GM23248 (cell line): ENCODE results near the gene COL27A1. TPM values are rescaled to one million over a fixed set of nuclear protein-coding genes. Genes with fewer than 3 reads are reported as not detected.

Experiments
- DNase-seq: peaks from one replicate; pipeline ENCODE4 v3.0.0-alpha.2; 2015
- H2AFZ ChIP-seq: fragments of 200-600 bp; sonication (generic); 2 replicates; pipeline ENCODE4 v1.6.1; 2016; ENCODE audit warnings: antibody characterized with exemption
- H3F3A ChIP-seq: fragments of 200-600 bp; sonication (generic); 2 replicates; pipeline ENCODE4 v1.6.1; 2016; ENCODE audit warnings: mild to moderate bottlenecking, antibody characterized with exemption, mixed run types; ENCODE audit not compliant: insufficient read depth
- H3K27ac ChIP-seq: fragments of 200-600 bp; sonication (generic); 2 replicates; pipeline ENCODE4 v1.5.1; 2016; ENCODE audit warnings: mild to moderate bottlenecking
- H3K27me3 ChIP-seq: fragments of 200-600 bp; sonication (generic); replicated peaks from 2 replicates; pipeline ENCODE4 v1.6.1; 2016; ENCODE audit warnings: mild to moderate bottlenecking; ENCODE audit not compliant: insufficient read depth
- H3K36me3 ChIP-seq: fragments of 200-600 bp; sonication (generic); 2 replicates; pipeline ENCODE4 v1.6.1; 2016; ENCODE audit warnings: low read depth, mild to moderate bottlenecking
- H3K4me1 ChIP-seq: fragments of 200-600 bp; sonication (generic); 2 replicates; pipeline ENCODE4 v1.6.1; 2016; ENCODE audit warnings: mild to moderate bottlenecking; ENCODE audit not compliant: insufficient read depth
- H3K4me2 ChIP-seq: fragments of 200-600 bp; sonication (generic); one replicate; pipeline ENCODE4 v1.6.1; 2016; ENCODE audit warnings: mild to moderate bottlenecking; ENCODE audit not compliant: unreplicated experiment
- H3K4me3 ChIP-seq: fragments of 200-600 bp; sonication (generic); 2 replicates; pipeline ENCODE4 v1.5.1; 2016; ENCODE audit warnings: mild to moderate bottlenecking
- H3K79me2 ChIP-seq: fragments of 200-600 bp; sonication (generic); 2 replicates; pipeline ENCODE4 v1.6.1; 2016; ENCODE audit warnings: mild to moderate bottlenecking; ENCODE audit not compliant: insufficient read depth
- H3K9ac ChIP-seq: fragments of 200-600 bp; sonication (generic); 2 replicates; pipeline ENCODE4 v1.6.1; 2016; ENCODE audit warnings: mild to moderate bottlenecking
- H3K9me2 ChIP-seq: fragments of 200-600 bp; sonication (generic); 2 replicates; pipeline ENCODE4 v1.6.1; 2016; ENCODE audit warnings: mixed run types, mild to moderate bottlenecking, moderate library complexity; ENCODE audit not compliant: insufficient read depth
- H3K9me3 ChIP-seq: fragments of 200-600 bp; sonication (generic); one replicate; pipeline ENCODE4 v1.6.1; 2017; ENCODE audit warnings: low read depth
- H4K20me1 ChIP-seq: fragments of 200-600 bp; sonication (generic); 2 replicates; pipeline ENCODE4 v1.6.0; 2016; ENCODE audit not compliant: insufficient read depth
- EZH2 ChIP-seq: fragments of 200-600 bp; sonication (generic); IDR thresholded peaks from 2 replicates; pipeline ENCODE4 v1.6.1; 2018; ENCODE audit warnings: antibody characterized with exemption, mild to moderate bottlenecking; ENCODE audit not compliant: insufficient read depth, poor library complexity, severe bottlenecking
- EZH2phosphoT487 ChIP-seq: fragments of 200-600 bp; sonication (generic); IDR thresholded peaks from 2 replicates; pipeline ENCODE4 v1.6.1; 2018; ENCODE audit warnings: antibody characterized with exemption, moderate library complexity, mild to moderate bottlenecking, low read depth; ENCODE audit not compliant: insufficient read depth
- WGBS, 2 experiments: methylation state at CpG; one replicate each; pipeline ENCODE4 v1.1.6; 2015 to 2017; ENCODE audit warnings: low lambda C conversion rate in 2 of 2, low coverage in 1 of 2; ENCODE audit errors: missing lambda C conversion rate in 2 of 2; 5-methylcytosine and 5-hydroxymethylcytosine counted together
- in situ Hi-C: fragments of 300-500 bp; cut with MboI; formaldehyde crosslinking; loops from 2 replicates; pipeline ENCODE4 v1.15.0; 2020
- polyA plus RNA-seq: library from polyadenylated mRNA; unstranded; fragments of >200 nt; fragmentation: Nextera tagmentation; extraction: Ambion mirVana; gene quantifications from 2 replicates; pipeline ENCODE4 v1.2.1, GENCODE V29; 2016
- total RNA-seq: library from RNA; depleted of rRNA; stranded (reverse); fragments of >200 nt; shearing (Covaris generic); gene quantifications from 2 replicates; pipeline ENCODE4 v1.2.3, GENCODE V29; 2014

The COL27A1 gene
- total and polyA plus RNA-seq, 2 experiments from 2014 or later: 1.6 to 2.3 TPM

DNA sequence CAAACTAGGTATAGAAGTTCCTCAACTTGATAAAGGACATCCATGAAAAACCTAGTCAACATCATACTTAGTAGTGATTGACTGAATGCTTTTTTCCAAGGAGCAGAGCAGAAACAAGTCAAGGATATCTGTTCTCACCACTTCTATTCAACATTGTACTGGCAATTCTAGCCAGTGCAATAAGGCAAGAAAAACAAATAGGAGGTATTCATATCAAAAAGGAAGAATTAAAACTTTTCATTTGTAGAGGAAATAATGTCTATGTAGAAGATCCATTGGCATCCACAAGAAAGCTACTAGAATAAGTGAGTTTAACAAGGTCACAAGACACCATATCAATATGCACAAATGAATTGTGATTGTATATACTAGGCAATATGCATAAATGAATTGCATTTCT, 139.3 kb downstream of the COL27A1 start:
- Histone ChIP-seq H3K9ac (no peak overlapping the region), H3K4me3 (no peak overlapping the region), H3K9me2 (no peaks in the 10 kb centered on the region), H2AFZ (no peak overlapping the region), H3K36me3 (peaks cover 33% of the 10 kb centered on the region), H3K79me2 (no peaks in the 10 kb centered on the region), H3K27ac (no peak overlapping the region), H3F3A (no peaks in the 10 kb centered on the region; the same call in 1 of the 2 replicates), H3K4me1 (no peaks in the 10 kb centered on the region), H3K9me3 (no peaks in the 10 kb centered on the region), H3K27me3 (no peaks in the 10 kb centered on the region), H3K4me2 (no peak overlapping the region), H4K20me1 (no peaks in the 10 kb centered on the region)
- in situ Hi-C loops: no loop called here
- DNase-seq: no peak
- no peak for TF ChIP-seq EZH2phosphoT487
- no peak for TF ChIP-seq EZH2

DNA sequence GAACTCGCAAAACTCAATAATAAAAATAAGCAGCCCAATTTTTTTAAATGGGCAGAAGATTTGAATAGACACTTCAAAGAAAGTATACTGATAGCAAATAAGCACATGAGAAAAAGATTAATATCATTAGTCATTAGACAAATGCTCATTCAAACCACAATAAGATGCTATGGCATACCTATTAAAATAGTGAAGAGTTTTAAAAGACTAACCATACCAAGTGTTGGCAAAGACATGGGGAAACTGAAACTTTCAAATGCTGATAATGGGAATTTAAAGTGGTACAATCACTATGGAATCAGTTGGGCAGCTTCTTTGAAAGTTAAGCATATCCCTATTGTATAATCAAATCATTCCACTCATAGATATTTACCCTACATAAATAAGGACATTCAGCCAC, 141.0 kb downstream of the COL27A1 start:
- DNase-seq: no peak
- H3F3A ChIP-seq: no peaks in the 10 kb centered on the region; the same call in 1 of the 2 replicates
- no peak overlapping the region for H3K4me3 ChIP-seq
- H3K9me3 ChIP-seq: no peaks in the 10 kb centered on the region
- H2AFZ ChIP-seq: no peak overlapping the region
- WGBS, 2 experiments: 91 to 96% methylated on average over 1 of the region's 1 CpG
- H3K36me3 ChIP-seq: peaks cover 33% of the 10 kb centered on the region
- no peaks in the 10 kb centered on the region for H3K79me2 ChIP-seq
- in situ Hi-C loops: no loop called here
- H3K9ac ChIP-seq: no peak overlapping the region
- no peaks in the 10 kb centered on the region for H3K4me1 ChIP-seq
- H3K9me2 ChIP-seq: no peaks in the 10 kb centered on the region
- TF ChIP-seq EZH2 (no peak), EZH2phosphoT487 (no peak)
- no peaks in the 10 kb centered on the region for H3K27me3 ChIP-seq
- H3K4me2 ChIP-seq: no peak overlapping the region
- no peak overlapping the region for H3K27ac ChIP-seq
- H4K20me1 ChIP-seq: no peaks in the 10 kb centered on the region

DNA sequence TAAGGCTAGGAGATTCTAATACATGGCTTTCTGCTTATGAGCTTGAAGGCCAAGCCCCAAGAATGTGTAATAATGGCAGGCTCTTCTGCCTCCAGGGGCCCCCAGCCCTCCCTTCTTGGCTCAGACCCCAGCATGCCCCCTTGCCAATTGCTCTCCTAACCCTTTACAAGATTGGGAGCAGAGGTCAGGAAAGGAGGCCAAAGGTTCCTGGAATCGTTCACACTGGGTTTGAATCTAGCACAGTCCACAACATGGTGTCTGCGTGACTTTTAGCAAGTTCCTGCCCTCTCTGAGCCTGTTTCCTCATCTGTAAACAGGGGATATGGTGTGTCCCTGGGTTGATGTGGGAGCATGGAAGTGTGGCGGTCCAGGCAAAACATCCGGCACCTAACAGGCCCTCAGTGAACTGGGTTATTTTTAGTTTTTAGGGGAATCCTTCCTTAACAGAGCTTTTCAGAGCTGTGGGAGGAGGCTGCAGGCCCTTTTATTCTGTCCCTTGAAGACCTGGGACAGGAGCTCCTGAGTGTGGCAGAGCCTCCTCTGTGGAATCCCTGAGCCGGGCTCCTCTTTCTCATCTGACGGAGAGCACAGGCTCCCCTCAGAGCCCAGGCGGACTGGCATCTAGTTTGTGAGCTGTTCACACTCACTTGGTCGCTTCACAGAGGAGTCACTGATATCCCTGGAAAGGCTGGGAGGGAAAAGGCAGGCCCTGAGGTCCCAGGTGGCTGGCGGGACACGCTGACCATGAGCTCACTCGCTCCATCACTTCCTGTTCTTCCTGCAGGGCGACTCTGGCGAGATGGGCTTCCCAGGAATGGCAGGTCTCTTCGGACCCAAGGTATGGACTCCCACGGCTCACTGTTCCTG, 144.2 kb downstream of the COL27A1 start:
- no peak overlapping the region for H2AFZ ChIP-seq
- H3F3A ChIP-seq: no peaks in the 10 kb centered on the region; the same call in 1 of the 2 replicates
- no peaks in the 10 kb centered on the region for H3K4me1 ChIP-seq
- no peak overlapping the region for H3K27ac ChIP-seq
- no peaks in the 10 kb centered on the region for H3K79me2 ChIP-seq
- H4K20me1 ChIP-seq: no peaks in the 10 kb centered on the region
- no peak overlapping the region for H3K4me3 ChIP-seq
- H3K9me3 ChIP-seq: no peaks in the 10 kb centered on the region
- H3K4me2 ChIP-seq: no peak overlapping the region
- WGBS, 2 experiments: 90 to 93% methylated on average over 15 of the region's 15 CpGs
- no peaks in the 10 kb centered on the region for H3K27me3 ChIP-seq
- H3K9ac ChIP-seq: no peak overlapping the region
- TF ChIP-seq EZH2: no peak
- TF ChIP-seq EZH2phosphoT487: no peak
- in situ Hi-C loops: no loop called here
- H3K9me2 ChIP-seq: no peaks in the 10 kb centered on the region
- peaks cover 20% of the 10 kb centered on the region for H3K36me3 ChIP-seq
- DNase-seq: no peak

DNA sequence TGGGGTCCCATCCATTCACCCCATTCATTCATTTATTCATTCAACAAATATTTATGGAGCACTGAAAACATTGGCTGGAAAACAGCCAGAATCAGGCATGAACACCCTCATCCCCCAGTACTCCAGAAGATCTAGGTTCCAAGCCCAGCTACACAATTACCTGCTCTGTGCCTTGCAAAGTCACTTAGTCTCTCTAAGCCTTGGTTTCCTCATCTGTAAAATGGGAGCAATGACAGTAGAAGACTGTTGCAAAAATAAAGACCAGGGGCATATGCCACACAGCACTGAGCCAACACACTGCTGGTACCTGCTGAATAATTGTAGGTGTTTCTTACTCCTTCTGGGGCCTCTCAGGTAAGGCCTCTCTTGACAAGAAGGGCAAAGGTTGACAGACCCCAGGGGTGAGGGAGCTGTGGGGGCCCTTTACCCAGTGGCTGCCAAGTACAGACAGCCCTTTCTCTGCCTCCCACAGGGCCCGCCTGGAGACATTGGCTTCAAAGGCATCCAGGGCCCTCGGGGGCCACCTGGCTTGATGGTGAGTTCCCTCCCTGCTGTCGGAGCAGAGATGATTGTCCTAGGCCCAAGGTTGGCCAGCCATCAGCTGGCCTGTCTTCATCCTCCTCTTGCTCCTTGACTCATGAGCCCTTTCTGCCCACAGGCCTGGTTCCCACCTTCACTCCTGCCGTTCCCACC, 145.0 kb downstream of the COL27A1 start:
- Histone ChIP-seq H3K27ac (no peak overlapping the region), H3K27me3 (no peaks in the 10 kb centered on the region), H3K79me2 (no peaks in the 10 kb centered on the region), H3K4me2 (no peak overlapping the region), H3K9ac (no peak overlapping the region), H3F3A (no peaks in the 10 kb centered on the region; the same call in 1 of the 2 replicates), H3K9me2 (no peaks in the 10 kb centered on the region), H3K4me1 (no peaks in the 10 kb centered on the region), H3K9me3 (no peaks in the 10 kb centered on the region), H3K36me3 (peaks cover 13% of the 10 kb centered on the region; the same call in 1 of the 2 replicates), H4K20me1 (no peaks in the 10 kb centered on the region), H3K4me3 (no peak overlapping the region), H2AFZ (no peak overlapping the region)
- no peak for DNase-seq
- in situ Hi-C loops: no loop called here
- TF ChIP-seq EZH2phosphoT487 (no peak), EZH2 (no peak)
- 85 to 97% methylated on average over 4 of the region's 4 CpGs for WGBS, 2 experiments
